HUES64 (cell line): Measurements from ENCODE around the gene MMP20.

Experiments
- H3K27ac ChIP-seq: 2 replicates; pipeline ENCODE4 v1.7.0; 2013; ENCODE audit warnings: low read depth, low read length, inconsistent platforms
- H3K27me3 ChIP-seq: 2 replicates; pipeline ENCODE4 v1.6.1; 2013; ENCODE audit warnings: mild to moderate bottlenecking, low read length; ENCODE audit not compliant: insufficient read depth
- H3K36me3 ChIP-seq: 2 replicates; pipeline ENCODE4 v1.6.1; 2013; ENCODE audit warnings: mild to moderate bottlenecking, low read length; ENCODE audit not compliant: insufficient read depth
- H3K4me1 ChIP-seq: 2 replicates; pipeline ENCODE4 v1.6.1; 2013; ENCODE audit warnings: mild to moderate bottlenecking, low read length, moderate library complexity; ENCODE audit not compliant: insufficient read depth
- H3K4me3 ChIP-seq: 2 replicates; pipeline ENCODE4 v1.5.1; 2013; ENCODE audit warnings: mild to moderate bottlenecking, low read length, moderate library complexity
- H3K9ac ChIP-seq: 2 replicates; pipeline ENCODE4 v1.6.1; 2013; ENCODE audit warnings: mild to moderate bottlenecking, low read depth, low read length
- H3K9me3 ChIP-seq: 2 replicates; pipeline ENCODE4 v1.6.1; 2013; ENCODE audit warnings: low read depth, low read length; ENCODE audit not compliant: insufficient read depth
- WGBS: fragments of 150-250, 120-280 bp; methylation state at CpG from one replicate; pipeline ENCODE4 v1.1.7; 2013; ENCODE audit warnings: missing lambda C conversion rate; 5-methylcytosine and 5-hydroxymethylcytosine counted together

MMP20 gene

DNA sequence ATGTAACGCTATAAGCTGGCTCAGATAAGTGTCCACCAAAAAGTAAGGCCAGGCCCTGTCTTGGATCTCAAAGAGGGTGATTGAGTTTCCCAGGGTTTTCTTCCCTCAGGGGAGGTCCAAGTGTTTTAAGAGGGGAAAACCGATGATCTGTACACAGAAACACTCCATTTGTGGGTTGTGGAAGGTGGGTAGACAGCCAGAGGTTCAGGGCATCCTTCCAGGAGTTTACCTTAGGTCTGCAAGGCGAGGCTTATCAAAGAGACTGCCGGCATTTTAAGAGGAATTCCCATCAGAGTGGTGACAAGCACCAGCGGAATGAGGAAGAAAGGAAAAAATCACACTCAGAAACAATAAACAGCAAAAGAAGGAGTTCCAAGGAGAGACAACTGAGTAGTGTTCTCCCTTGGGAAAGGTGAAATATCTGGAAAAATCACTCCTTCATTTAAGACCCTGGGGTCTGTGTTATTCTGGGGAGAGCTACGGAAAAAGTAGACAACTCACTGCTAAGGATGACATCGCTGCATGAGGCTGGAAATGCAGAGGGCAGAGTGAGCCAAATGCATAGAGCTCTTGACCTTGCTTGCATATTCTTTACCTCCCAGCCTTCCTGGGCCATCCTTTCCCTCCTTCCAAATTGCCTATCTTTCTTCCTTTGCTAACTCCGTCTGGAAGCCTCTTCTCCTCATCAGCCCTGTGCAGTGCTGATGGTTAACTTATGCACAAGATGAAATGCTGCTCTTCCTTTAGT is 72.5 kb downstream of the MMP20 start:
- WGBS: 82% methylated on average over 7 of the region's 8 CpGs
- H3K9me3 ChIP-seq: no peaks in the 10 kb centered on the region
- H3K4me3 ChIP-seq: no peak overlapping the region
- no peak overlapping the region for H3K9ac ChIP-seq
- H3K27me3 ChIP-seq: no peaks in the 10 kb centered on the region
- no peak overlapping the region for H3K27ac ChIP-seq
- H3K4me1 ChIP-seq: no peaks in the 10 kb centered on the region; the same call in 1 of the 2 replicates
- no peaks in the 10 kb centered on the region for H3K36me3 ChIP-seq

DNA sequence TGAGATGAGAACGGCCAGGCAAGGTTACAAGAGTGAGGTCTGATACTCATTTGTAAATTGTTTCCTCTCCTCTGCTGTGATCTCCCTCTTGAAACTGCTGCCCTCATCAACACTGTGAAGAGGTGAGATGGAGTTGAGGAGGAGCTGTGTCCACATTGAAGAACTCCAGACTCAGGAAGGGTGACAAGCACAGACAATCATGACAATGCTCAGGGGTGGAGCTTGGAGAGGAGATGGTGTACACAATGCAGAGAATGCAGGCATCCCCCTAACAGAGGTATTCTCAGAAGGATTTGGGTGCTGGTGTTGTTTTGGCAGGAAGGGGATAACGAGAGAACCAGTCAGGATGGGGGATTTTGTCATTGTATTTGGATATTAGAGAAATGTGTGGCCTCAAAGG is 73.1 kb downstream of the MMP20 start:
- Histone ChIP-seq H3K4me3 (no peak overlapping the region), H3K36me3 (no peaks in the 10 kb centered on the region), H3K4me1 (no peaks in the 10 kb centered on the region; the same call in 1 of the 2 replicates), H3K27me3 (no peaks in the 10 kb centered on the region), H3K27ac (no peak overlapping the region), H3K9me3 (no peaks in the 10 kb centered on the region), H3K9ac (no peak overlapping the region)
- WGBS: 82% methylated on average over 2 of the region's 2 CpGs

DNA sequence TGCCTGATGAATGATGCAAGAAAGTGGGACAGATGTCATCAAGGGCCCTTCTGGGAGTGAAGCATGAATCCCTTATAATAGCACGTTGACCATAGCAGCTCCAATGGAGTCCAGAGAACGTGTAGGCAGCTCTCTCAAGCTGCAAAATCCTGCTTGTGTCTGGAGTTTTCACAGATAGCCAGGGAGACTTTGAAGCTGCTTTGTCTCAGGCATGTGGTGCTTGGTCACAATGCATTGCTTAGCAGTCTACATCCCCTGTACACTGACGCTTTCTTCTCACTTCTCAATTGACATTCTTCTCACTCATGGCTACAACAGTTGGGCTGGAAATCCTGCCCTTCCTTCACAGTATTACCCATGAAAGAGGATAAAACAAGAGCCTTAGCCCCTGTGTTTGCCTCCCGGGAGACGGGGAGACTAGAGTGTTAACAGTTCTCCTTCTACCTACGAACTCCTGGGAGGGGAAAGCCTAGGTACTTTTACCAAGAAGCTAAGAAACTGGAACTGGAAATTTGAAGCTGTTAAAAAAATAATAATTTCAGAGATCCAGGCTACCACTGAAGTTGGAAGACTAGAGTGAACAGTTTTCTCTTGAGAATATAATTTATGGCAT is 73.9 kb downstream of the MMP20 start:
- Histone ChIP-seq H3K36me3 (no peaks in the 10 kb centered on the region), H3K4me3 (no peak overlapping the region), H3K27me3 (no peaks in the 10 kb centered on the region), H3K9ac (no peak overlapping the region), H3K9me3 (no peaks in the 10 kb centered on the region), H3K4me1 (peaks cover under 1% of the 10 kb centered on the region; the same call in 1 of the 2 replicates), H3K27ac (no peak overlapping the region)
- WGBS: 88% methylated on average over 6 of the region's 6 CpGs

DNA sequence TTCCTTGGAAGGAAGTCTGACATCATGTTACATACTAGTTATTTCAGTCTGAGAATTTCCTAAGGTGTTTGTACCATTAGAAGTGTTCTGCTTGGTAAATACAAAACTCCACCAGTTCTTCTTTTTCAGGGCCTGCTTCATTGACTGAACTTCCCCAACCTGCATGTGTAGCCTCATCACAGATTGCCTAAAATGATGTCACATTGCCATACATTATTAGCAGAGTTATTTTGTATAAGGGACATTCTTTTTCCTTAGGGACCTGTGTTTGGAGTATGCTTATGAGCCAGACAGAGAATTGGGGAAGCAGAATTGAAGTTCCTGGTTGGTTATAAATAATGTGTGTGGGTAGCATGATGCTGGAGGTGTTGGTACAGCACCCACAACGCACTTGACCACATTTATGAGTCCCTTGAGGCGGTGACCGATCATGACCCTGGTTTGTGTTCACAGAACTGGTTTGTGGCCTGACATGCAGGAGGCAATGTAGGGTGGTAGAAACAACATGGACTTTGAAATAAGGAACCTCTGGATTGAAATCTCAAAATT is 78.1 kb downstream of the MMP20 start:
- Histone ChIP-seq H3K36me3 (no peaks in the 10 kb centered on the region), H3K9me3 (no peaks in the 10 kb centered on the region), H3K4me3 (no peak overlapping the region), H3K27me3 (no peaks in the 10 kb centered on the region), H3K9ac (no peak overlapping the region), H3K27ac (no peak overlapping the region), H3K4me1 (peaks cover 5% of the 10 kb centered on the region; the same call in 1 of the 2 replicates)
- 91% methylated on average over 3 of the region's 3 CpGs for WGBS

DNA sequence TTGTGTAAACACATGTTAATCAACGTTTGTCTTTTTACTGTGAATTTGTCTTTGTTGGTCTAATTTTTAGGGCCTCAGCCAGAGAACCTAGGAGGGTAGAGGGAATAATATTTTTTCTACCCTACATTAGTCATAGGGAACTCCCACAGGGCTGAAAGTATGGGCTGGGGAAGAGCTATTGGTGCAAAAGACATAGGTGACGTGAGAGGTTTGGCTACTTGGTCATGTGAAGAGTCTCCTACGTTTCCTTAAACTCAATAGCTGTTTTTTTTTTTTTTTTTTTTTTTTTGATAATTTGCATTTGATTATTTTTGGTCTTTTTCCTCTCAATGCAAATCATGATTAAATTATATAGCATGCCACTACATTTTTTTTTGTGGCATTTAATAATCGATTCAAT is 78.7 kb downstream of the MMP20 start:
- Histone ChIP-seq H3K4me1 (peaks cover 5% of the 10 kb centered on the region; the same call in 1 of the 2 replicates), H3K9ac (no peak overlapping the region), H3K36me3 (no peaks in the 10 kb centered on the region), H3K27me3 (no peaks in the 10 kb centered on the region), H3K4me3 (no peak overlapping the region), H3K9me3 (no peaks in the 10 kb centered on the region), H3K27ac (no peak overlapping the region)
- 82% methylated on average over 2 of the region's 4 CpGs for WGBS

DNA sequence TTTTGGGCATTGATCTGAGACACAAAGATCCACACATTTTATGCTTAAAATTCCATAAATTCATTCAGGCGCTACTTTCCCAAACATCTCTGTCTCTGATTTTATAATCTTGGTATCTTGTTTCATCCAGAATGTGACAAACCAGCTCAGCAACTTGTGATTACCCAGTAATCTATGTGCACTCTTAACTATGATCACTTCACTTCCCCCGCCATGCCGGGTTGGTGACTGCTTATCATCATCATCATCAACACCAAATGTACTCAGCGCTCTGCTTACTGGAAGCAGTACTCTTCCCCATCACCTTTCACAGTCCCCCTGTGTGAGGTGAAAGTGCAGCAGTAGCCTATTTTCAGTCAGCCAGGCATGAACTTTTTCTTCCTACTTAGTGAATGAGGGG is 79.4 kb downstream of the MMP20 start:
- Histone ChIP-seq H3K4me3 (no peak overlapping the region), H3K36me3 (no peaks in the 10 kb centered on the region), H3K9me3 (no peaks in the 10 kb centered on the region), H3K9ac (no peak overlapping the region), H3K27ac (no peak overlapping the region), H3K27me3 (no peaks in the 10 kb centered on the region), H3K4me1 (peaks cover 5% of the 10 kb centered on the region; the same call in 1 of the 2 replicates)
- WGBS: 99% methylated on average over 4 of the region's 4 CpGs

DNA sequence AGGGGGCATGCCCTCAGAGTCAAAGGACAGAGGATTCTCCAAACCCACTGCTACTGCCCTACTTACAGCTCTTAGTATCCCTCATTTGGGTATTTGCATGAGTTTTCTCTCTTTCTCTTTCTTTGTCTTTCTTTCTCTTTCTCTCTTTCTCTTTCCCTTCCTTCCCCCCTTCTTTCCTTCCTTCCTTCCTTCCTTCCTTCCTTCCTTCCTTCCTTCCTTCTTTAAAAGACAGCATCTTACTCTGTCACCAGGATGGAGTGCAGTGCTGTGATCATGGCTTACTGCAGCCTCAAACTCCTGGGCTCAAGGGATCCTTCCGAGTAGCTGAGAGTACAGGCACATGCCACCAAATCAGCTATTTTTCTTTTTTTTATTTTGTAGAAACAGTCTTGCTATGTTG is 80.5 kb downstream of the MMP20 start:
- Histone ChIP-seq H3K27ac (no peak overlapping the region), H3K27me3 (no peaks in the 10 kb centered on the region), H3K9ac (no peak overlapping the region), H3K36me3 (no peaks in the 10 kb centered on the region), H3K4me3 (no peak overlapping the region), H3K4me1 (peaks cover 6% of the 10 kb centered on the region; the same call in 1 of the 2 replicates), H3K9me3 (no peaks in the 10 kb centered on the region)
- 100% methylated on average over 1 of the region's 1 CpG for WGBS

DNA sequence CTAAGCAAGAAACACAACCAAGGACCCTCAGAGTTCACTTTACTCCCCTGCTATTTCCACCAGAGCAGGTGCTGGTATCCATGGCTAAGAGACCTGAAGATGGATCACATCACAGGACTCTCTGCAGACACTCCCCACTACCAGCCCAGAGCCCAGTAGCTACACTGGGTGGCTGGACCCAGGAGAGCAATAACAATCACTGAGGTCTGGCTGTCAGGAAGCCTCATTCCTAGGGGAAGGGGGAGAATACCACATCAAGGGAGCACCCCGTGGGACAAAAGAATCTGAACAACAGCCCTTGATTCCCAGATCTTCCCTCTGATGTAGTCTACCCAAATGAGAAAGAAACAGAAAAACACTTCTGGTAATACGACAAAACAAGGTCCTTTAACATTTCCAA is 85.6 kb downstream of the MMP20 start:
- 0 out of 2 replicates have a peak, but pooled peaks cover 4% of the 10 kb centered on the region for H3K4me1 ChIP-seq

DNA sequence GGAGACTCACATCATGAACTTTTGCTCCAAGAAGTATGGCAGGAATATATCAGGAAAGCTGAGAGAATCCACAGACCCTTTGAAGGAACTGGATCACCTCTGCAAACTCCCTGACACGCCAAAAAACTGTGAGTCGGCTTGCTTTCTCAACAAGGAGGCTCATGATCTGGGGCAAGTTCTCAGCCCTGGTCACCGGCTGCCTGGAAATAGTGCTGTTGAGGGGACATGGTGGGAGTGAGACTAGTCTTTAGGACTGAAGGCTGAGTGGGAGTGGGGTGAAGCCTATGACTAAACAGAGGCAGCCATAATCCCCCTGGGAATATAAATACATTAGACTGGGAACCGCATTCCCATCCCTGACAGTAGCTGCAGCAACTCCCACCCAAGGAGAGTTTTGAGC is 86.2 kb downstream of the MMP20 start:
- 95% methylated on average over 4 of the region's 4 CpGs for WGBS
- no peak overlapping the region for H3K4me3 ChIP-seq
- H3K9ac ChIP-seq: no peak overlapping the region
- H3K9me3 ChIP-seq: no peaks in the 10 kb centered on the region
- no peaks in the 10 kb centered on the region for H3K27me3 ChIP-seq
- H3K4me1 ChIP-seq: 0 out of 2 replicates have a peak, but pooled peaks cover 4% of the 10 kb centered on the region
- no peak overlapping the region for H3K27ac ChIP-seq
- H3K36me3 ChIP-seq: no peaks in the 10 kb centered on the region

More for the DNA sequence above, 85.6 kb downstream of the MMP20 start:
- no peaks in the 10 kb centered on the region for H3K27me3 ChIP-seq
- no peaks in the 10 kb centered on the region for H3K36me3 ChIP-seq
- H3K4me3 ChIP-seq: no peak overlapping the region
- no peak overlapping the region for H3K9ac ChIP-seq
- H3K27ac ChIP-seq: no peak overlapping the region
- no peaks in the 10 kb centered on the region for H3K9me3 ChIP-seq
- WGBS: 83% methylated on average over 2 of the region's 2 CpGs

DNA sequence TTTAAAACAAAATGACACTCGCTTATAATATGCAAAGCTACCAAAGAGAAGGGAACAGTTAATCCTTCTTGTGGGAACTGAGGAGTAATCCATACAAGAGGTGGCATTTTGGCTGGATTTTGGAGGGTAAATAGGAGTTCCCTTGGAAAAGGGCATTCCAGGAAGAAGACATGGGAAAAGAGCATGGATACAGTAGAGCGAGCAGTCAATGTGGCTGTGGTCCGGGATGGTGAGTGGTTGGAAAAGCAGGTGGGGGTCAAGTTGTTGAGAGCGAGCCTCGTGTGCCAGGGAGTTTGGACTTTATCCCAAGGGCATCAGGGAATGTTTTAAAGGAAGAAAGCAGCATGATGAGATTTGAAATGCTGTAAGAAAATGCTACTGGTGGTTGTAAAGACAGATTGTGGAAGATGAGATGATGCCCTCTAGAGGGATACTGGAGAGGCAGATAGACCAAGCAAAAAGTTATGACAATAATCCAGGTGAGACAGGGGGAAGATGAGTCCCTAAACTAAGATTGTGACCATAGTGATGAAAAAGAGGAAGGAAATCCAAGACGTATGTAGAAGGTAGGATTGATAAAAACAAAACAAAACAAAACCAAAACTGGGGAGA is 90.8 kb downstream of the MMP20 start:
- H3K9me3 ChIP-seq: no peaks in the 10 kb centered on the region
- H3K9ac ChIP-seq: no peak overlapping the region
- H3K36me3 ChIP-seq: no peaks in the 10 kb centered on the region
- WGBS: 91% methylated on average over 6 of the region's 6 CpGs
- 0 out of 2 replicates have a peak, but pooled peaks cover under 1% of the 10 kb centered on the region for H3K4me1 ChIP-seq
- H3K27ac ChIP-seq: no peak overlapping the region
- no peaks in the 10 kb centered on the region for H3K27me3 ChIP-seq
- H3K4me3 ChIP-seq: no peak overlapping the region

DNA sequence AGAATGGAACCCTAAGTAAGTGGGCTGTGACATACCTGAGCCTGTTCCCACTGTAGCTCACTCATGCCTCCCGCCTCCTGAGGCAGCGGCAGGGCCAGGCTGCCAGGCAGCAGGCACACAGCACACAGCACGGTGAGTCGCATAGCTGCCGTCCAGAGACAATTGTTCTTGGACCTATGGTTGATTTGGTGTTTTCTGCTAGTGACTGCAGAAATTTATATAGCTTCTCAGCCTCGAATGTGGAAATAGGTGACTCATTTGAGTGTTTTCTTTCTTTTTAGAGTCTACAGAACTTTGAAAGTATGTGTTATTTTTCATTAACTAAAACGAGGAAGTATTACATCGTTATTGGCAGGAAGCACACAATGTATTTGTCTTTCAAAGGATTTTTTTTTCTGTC is 94.6 kb downstream of the MMP20 start, which contains the start of gene MMP7:
MMP7 (minus strand) TSS at position 190 of the 400 bp plus-strand sequence; CDS start at position 143, 47 bp downstream.
- Histone ChIP-seq H3K27ac (no peak within 1 kb of the TSS), H3K4me1 (no peaks in the 10 kb centered on the region), H3K27me3 (no peaks in the 10 kb centered on the region), H3K4me3 (no peak within 1 kb of the TSS), H3K36me3 (no peaks in the 10 kb centered on the region), H3K9ac (no peak within 1 kb of the TSS), H3K9me3 (no peaks in the 10 kb centered on the region)
- 84% methylated on average over 8 of the region's 8 CpGs for WGBS
